Astrocyte of the spinal cord (primary cell): ENCODE results near the gene NR1H3.

Experiments used
- DNase-seq: peaks from one replicate; pipeline ENCODE4 v3.0.0; 2011; ENCODE audit warnings: low read depth, low spot score
- H3K4me3 ChIP-seq: 2 replicates; pipeline ENCODE4 v1.5.1; 2011; ENCODE audit warnings: low read depth, mild to moderate bottlenecking, low read length, moderate library complexity
- in situ Hi-C: cut with HindIII; loops from 2 replicates; pipeline ENCODE4 v1.10.0; 2017; ENCODE audit warnings: low sequenced_read_pairs
- TF ChIP-seq, protein P1 (sequence below): IDR thresholded peaks from 2 replicates; pipeline ENCODE4 v1.5.1; 2012; ENCODE audit warnings: low read depth, mild to moderate bottlenecking, low read length, inconsistent platforms

Gene NR1H3

DNA sequence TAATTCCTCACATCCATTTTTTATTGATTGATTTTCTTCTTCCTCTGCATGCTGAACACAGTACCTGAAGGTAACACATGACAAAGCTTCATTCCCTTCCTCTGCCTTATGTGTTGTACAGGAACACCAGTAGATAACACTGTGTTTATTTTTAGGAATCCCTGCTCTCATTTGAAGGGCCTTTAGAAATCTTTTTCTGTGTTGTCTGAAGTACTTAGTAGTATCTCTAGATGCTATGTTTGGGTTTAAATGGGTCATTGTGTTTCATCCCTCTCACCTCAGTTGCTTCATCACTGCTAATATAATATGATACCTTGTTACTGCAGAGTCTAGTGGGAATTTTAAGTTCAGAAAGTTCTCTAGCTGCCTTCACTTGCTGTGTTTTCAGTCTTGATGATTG is 22.3 kb downstream of the NR1H3 start:
- in situ Hi-C loops = no loop called here
- TF ChIP-seq, protein P1, sequence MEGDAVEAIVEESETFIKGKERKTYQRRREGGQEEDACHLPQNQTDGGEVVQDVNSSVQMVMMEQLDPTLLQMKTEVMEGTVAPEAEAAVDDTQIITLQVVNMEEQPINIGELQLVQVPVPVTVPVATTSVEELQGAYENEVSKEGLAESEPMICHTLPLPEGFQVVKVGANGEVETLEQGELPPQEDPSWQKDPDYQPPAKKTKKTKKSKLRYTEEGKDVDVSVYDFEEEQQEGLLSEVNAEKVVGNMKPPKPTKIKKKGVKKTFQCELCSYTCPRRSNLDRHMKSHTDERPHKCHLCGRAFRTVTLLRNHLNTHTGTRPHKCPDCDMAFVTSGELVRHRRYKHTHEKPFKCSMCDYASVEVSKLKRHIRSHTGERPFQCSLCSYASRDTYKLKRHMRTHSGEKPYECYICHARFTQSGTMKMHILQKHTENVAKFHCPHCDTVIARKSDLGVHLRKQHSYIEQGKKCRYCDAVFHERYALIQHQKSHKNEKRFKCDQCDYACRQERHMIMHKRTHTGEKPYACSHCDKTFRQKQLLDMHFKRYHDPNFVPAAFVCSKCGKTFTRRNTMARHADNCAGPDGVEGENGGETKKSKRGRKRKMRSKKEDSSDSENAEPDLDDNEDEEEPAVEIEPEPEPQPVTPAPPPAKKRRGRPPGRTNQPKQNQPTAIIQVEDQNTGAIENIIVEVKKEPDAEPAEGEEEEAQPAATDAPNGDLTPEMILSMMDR = no peak
- no peak for DNase-seq
- no peak overlapping the region for H3K4me3 ChIP-seq

- no peak overlapping the region for H3K4me3 ChIP-seq
- DNase-seq = no peak
- in situ Hi-C loops = no loop called here
- TF ChIP-seq, protein P1 = no peak
Measured at GRCh38 chr11:47280860-47281259, 23.1 kb downstream of the NR1H3 start.

DNA sequence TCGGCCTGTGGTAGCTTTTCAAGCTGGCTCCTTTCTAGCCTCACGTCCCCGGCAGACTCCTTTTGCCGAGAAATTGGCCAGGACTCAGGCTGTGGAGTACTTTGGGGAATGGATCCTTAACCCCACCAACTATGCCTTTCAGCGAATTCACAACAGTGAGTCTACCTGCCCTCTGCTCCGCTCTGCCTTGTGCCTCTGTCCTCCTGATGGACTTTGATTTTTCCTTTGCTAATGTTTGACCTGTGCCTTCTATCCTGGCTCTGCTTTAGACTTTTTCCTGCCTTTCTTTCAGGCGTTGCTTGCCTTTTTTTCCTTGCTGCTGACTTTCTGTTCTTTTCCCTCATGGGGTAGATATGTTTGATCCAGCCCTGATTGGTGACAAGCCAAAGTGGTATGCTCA is 24.7 kb downstream of the NR1H3 start:
- TF ChIP-seq, protein P1 = no peak
- in situ Hi-C loops = no loop called here
- H3K4me3 ChIP-seq = no peak overlapping the region
- DNase-seq = no peak

DNA sequence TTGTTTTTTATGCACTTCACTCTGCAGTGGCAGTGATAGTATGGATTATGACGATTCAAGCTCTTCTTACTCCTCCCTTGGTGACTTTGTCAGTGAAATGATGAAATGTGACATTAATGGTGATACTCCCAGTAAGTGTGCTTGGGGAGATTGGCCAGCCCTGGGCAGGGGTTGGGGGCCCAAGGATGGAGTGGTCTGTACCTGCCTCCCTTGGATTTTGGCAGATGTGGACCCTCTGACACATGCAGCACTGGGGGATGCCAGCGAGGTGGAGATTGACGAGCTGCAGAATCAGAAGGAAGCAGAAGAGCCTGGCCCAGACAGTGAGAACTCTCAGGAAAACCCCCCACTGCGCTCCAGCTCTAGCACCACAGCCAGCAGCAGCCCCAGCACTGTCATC is 26.4 kb downstream of the NR1H3 start:
- H3K4me3 ChIP-seq = no peak overlapping the region
- DNase-seq = no peak
- in situ Hi-C loops = no loop called here
- TF ChIP-seq, protein P1 = no peak

GRCh38 chr11:47285969-47286770 is 28.4 kb downstream of the NR1H3 start:
- no peak for DNase-seq
- H3K4me3 ChIP-seq = no peak overlapping the region
- in situ Hi-C loops = no loop called here
- TF ChIP-seq, protein P1 = no peak

DNA sequence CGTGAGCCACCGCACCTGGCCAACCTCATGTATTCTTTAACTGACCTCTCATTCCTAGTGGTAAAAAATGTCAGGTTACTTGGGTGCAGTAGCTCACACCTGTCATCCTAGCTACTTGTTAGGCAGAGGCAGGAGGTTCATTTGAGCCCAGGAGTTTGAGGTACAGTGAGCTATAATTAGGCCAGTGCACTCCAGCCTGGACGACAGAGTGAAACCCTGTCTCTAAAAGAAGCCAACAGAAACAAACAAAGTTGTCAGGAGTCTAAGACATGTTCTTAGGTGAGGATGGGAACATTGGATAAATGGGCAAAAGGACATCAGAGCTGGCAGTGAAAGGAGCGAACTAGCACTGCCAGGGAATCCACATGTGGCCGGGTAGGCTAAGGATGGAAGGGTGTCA is 30.3 kb downstream of the NR1H3 start:
- DNase-seq = no peak
- no peak overlapping the region for H3K4me3 ChIP-seq
- TF ChIP-seq, protein P1 = no peak
- in situ Hi-C loops = no loop called here

DNA sequence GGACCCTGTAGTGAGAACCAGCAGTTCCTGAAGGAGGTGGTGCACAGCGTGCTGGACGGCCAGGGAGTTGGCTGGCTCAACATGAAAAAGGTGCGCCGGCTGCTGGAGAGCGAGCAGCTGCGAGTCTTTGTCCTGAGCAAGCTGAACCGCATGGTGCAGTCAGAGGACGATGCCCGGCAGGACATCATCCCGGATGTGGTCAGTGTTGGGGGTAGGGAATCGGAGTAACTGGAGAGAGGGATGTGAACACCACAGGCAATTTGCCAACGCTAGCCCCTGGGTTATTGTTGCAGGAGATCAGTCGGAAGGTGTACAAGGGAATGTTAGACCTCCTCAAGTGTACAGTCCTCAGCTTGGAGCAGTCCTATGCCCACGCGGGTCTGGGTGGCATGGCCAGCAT is 32.1 kb downstream of the NR1H3 start:
- peak; percentile 43 for DNase-seq
- in situ Hi-C loops = no loop called here
- H3K4me3 ChIP-seq = no peak overlapping the region
- TF ChIP-seq, protein P1 = no peak
